Effector CD8-positive, alpha-beta T cell (primary cell): ENCODE data around the gene GSX2.
"Not testable (repeated sequence)": the region's sequence is repeated elsewhere in the genome, so short reads cannot be mapped to it uniquely, and the experiment has no call there.

Experiments
- DNase-seq: peaks from one replicate; lab custom pipeline; 2025; lab: John Stamatoyannopoulos, UW

Gene GSX2

DNA sequence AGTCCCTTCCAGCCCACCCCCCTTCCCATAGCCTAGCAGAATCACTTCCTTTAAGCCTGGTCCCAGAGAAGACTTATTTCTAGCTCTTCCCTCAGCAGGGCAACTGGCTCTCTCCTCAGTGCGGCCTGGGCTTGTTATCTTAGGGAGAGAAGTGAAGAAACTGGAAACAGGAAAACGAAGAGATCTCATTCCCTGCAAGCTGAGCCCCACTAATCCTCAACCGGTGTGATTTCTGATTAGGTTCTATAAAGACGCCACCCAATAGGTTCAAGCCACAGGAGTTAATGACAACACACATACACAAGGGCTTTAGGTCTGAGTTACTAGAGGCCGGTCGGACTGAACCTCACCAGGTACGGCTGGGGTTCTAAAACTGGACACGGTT is 3.2 kb downstream of the GSX2 start:
- no peak for DNase-seq

DNA sequence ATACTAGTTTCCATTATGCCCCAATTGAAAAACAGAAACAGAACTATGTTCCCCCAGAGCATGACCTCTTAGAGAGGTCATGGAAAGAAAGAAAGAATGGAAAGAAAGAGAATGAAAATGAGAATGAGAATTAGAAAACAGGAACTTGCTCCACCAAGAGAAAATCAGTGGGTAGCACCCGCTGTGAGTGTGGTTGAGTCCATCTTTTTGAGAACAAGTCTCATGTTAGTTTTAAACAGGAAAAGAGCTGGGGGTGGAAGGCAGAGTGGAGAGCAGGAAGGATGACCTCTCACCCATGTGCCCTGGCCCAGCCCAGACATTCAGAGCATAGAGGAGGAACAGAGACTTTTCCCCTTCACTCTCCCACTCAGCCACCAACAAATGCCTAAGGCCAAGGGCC is 4.9 kb downstream of the GSX2 start:
- no peak for DNase-seq

DNA sequence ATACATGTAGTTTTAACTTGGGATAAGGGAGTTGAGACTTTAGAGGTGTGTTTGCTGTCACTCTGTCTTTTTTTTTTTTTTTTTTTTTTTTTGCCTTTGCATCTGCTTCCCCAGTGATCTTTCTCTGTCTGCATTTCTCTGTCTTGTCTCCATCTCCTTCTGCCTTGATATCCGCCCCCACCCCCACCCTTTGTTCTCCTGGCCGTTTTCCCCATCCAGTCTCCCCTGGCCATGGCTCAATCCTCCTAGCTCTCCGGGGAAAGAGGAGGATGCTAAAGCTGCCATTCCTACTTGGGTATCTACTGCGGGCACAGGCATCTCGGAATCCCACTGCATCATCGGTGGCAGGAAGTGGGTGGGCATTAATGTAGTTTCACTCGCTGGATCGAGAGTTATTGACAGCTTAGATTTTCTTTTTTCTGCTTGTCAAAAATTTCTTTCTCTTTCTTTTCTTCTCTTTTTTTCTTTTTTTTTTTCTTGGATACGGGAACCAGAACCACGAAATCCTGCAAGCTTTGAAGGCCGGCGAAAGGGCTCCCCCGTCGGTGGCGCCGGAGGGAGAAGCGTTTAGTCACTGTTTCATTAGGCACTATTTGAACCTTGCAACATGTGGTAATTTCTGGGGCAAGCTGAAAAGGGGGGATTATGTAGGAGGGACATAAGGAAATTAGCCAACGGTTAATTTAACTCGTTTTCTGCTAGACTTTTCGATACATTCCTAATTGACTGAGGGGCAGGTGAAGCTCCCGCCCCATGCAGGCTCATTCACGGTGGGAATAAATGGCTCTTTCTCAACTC is 8.2 kb downstream of the GSX2 start:
- no peak for DNase-seq

GRCh38 chr4:54109241-54110018 is 9.5 kb downstream of the GSX2 start:
- DNase-seq: no peak

GRCh38 chr4:54110019-54110416 is 10.1 kb downstream of the GSX2 start:
- DNase-seq: no peak

DNA sequence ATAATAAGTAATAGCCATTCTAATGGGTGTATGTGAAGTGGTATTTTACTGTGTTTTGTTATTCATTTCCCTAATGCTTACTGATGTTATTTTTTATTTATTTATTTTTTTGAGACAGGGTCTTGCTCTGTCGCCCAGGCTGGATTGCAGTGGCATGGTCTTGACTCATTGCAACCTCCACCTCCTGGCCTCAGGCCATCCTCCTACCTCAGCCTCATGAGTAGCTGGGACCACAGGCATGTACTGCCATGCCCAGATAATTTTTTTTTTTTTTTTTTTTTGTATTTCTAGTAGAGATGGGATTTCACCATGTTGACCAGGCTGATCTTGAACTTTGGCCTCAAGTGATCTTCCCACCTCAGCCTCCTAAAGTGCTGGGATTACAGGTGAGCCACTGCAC is 13.2 kb downstream of the GSX2 start:
- not testable (repeated sequence) for DNase-seq

DNA sequence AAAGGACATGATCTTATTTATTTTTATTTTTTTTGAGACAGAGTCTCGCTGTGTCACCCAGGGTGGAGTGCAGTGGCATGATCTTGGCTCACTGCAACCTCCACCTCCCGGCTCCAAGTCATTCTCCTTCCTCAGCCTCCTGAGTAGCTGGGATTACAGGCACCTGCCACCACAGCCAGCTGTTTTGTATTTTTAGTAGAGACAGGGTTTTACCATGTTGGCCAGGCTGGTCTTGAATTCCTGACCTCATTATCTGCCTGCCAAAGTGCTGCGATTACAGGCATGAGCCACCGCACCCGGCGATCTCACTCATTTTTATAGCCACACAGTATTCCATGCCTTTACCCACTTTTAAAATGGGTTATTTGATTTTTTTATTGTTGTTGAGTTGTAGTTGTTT is 16.3 kb downstream of the GSX2 start:
- not testable (repeated sequence) for DNase-seq

GRCh38 chr4:54118850-54119589 is 19.1 kb downstream of the GSX2 start:
- DNase-seq: no peak

DNA sequence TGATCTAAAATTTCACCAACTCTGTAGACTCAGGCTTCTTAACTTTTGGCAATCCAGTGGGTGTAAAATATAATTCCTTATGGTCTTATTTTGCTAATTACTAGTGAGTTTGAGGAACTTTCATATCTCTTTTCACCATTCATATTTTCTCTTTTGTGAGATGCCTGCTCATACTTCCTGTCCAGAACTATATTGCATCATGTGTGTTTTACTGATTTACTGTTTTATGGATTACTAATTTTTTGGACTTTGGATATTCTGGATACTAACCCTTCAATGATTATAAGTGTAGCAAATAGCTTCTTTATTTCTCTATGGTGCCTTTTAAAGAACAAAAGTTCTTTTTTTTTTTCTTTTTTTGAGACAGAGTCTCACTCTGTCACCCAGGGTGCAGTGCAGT is 20.6 kb downstream of the GSX2 start:
- no peak for DNase-seq

- DNase-seq: no peak
Observed at GRCh38 chr4:54127660-54128059, 27.7 kb downstream of the GSX2 start.

DNA sequence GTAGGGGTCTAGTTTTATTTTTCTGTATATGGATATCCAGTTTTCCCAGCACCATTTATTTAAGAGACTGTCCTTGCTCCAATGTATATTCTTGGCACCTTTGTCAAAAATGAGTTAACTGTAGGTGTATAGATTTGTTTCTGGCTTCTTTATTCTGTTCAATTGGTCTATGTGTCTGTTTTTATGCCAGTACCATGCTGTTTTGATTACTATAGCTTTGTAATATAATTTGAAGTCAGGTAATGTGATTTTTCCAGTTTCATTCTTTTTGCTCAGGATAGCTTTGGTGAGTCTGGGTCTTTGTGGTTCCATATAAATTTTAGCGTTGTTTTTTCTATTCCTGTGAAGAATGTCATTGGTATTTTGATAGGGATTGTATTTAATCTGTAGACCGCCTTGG is 28.7 kb downstream of the GSX2 start:
- DNase-seq: not testable (repeated sequence)

- no peak for DNase-seq
Observed at GRCh38 chr4:54139332-54139731, 39.4 kb downstream of the GSX2 start.

DNA sequence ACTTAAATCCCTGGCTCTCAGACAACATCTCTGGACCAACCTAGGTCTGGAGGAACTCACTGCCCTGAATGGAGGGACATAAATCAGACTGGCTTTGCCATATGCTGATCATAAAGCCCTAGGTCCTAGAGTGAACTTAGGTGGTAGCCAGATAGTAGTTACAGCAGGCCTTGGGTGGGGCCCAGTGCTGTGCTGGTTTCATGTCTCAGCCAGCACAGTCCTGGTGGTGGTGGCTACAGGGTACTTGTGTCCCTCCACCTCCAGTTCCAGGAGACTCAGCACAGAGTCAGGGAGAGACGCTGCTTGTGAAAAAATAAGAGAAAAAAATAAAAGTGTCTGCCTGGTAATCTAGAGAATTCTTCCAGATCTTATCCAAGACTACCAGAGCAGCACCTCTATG is 40.3 kb downstream of the GSX2 start:
- DNase-seq: no peak

DNA sequence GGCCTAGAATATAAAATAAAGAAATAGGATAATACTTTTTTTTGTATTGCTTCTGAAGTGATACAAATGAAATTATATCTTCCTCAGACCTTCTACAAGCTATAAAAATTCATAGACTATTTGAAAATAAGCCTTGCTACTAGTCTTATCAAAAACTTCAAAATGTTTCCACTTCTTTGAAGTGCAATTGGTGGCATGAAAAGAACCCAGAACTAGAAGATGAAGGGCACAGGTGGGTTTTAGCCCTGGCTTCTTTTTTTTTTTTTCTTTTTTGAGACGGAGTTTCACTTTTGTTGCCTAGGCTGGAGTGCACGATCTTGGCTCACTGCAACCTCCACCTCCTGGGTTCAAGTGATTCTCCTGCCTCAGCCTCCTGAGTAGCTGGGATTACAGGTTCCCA is 44.2 kb downstream of the GSX2 start:
- DNase-seq: no peak

DNA sequence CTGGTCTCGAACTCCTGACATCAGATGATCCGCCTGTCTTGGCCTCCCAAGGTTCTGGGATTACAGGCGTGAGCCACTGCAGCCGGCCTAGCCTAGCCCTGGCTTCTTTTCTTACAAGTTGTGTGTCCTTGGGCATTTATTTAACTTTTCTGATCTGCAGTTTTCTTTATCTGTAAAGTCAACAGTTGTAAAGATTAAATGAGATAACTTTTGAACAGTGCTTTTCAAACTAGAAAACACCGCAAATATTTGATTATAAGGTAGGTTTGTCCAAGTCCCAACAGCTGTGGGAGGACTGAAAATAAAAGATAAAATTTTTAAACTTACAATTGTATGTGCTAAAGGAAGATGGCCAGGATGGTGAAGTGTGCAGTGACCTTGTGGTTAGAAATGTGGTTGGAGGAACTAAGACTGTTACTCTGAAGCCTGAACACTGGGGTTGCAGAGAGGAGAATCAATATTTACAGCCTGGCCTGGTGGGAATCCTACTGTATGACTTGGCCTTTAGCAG is 44.8 kb downstream of the GSX2 start:
- DNase-seq: no peak

DNA sequence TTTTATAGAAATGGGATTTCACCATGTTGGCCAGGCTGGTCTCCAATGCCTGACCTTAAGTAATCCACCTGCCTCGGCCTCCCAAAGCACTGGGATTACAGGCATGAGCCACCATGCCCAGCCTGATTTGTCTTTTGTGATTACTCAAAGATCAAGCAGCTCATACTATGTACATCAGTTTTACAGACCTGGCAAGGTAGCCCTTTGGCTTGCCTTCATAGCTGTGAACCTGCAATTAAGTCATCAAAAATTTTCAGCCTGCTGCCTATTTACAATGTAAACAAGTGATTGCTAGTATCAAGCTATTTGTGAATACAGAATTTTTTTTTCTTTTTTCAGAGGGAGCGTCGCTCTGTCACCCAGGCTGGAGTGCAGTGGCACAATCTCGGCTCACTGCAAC is 46.2 kb downstream of the GSX2 start:
- DNase-seq: no peak

DNA sequence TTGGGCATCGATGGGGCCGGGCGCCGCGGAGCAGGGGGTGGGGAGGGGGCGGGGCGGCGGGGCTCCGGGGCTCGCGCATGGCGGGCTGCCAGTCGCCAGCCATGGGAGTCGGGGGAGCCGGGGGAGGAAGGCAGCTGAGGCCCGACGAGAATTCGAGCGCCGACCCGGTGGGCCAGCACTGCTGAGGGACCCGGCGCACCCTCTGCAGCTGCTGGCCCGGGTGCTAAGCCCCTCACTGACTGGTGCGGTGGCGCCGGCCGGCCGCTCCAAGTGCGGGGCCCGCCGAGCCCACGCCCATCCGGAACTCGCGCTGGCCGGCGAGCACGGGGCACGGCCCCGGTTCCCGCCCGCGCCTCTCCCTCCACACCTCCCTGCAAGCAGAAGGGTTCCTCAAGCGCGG is 49.4 kb downstream of the GSX2 start:
- no peak for DNase-seq
